ENCODE measurements around the gene TSNAX. TPM values are rescaled to one million over a fixed set of nuclear protein-coding genes. Genes with fewer than 3 reads are reported as not detected.
"Not testable (repeated sequence)": the region's sequence is repeated elsewhere in the genome, so short reads cannot be mapped to it uniquely, and the experiment has no call there.

The TSNAX gene
- total RNA-seq, 1 experiment from 2014 or later, result 36.3 TPM

DNA sequence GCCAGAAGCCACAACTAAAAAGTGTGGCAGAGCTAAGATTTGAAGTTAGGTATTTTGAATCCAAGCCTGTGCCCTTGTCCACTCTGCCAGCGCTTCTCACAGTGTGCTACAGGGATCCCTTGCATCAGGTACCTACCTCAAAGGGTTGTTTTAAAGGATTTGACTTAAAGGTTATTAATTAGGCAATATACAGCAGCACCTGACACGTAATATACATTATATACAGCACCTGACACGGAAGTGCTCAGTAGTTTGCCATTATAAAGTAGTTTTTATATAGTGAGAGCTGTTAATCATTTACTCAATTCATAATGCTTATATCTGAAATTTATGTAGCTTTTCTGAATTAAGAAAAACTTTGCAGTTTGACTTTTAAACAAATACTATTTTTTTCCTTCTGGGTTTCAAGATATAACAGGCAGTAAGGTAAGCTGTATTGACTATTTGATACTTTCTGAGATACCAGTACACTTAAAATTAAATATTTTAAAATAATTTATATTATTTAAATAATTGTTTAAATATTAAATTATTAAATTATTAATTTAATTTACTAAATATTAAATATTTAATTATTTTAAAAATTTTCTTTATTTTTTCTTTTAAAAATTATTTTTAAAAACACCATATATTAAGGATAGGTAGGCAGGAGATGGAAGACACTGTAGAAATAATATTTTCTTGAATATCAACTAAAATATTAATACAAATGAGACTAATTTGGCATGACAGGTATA, 33.3 kb downstream of the TSNAX start:
- no peak for DNase-seq (ENCODE audit: low read depth)

DNA sequence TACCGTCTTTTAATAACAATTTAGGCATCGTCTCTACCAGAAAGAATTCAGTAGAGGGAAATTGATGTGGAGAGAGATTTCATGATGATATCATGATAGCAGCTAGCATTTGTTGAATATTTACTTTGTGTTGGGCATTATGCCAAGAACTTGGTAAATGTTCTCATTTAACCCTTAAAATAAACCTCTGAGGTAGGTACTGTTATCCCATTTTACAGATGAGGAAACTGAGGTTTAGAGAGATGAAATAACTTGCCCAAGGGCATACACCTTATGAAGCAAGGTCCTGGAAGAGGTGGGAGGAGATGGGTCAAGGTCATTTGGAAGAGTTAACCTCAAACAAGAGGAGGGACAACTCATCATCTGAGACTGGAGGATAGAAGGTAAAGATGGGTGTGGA, 34.8 kb downstream of the TSNAX start:
- DNase-seq (ENCODE audit: low read depth), result no peak

DNA sequence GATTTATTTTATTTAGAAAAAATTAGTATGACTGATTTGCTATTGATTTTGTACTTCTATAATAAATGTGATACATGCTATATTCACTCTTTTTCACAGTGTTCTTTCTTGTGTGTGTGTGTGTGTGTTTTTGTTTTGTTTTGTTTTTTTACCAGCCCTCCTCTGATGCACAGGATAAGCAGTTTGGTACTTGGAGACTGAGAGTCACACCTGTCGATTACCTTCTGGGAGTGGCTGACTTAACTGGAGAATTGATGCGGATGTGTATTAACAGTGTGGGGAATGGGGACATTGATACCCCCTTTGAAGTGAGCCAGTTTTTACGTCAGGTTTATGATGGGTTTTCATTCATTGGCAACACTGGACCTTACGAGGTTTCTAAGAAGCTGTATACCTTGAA, 35.9 kb downstream of the TSNAX start:
- no peak for DNase-seq (ENCODE audit: low read depth)

DNA sequence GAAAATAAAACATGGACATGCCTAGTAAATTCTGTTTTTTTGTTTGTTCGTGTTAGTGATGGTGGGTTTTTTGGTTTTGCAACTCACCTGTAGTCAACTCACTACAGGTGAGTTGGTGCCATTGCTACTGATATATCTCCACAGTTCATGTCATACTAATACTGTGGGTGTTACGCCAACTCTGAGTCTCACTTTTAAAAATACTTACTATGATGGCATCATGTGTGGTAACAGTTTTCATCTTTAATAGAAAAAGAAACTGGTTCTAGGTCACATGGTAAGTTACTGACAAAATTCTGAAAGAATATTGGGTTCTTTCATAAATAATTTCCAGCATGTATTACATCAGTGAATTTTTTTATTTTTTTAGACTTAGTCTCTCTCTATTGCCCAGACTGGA, 38.0 kb downstream of the TSNAX start:
- DNase-seq (ENCODE audit: low read depth), result no peak

DNA sequence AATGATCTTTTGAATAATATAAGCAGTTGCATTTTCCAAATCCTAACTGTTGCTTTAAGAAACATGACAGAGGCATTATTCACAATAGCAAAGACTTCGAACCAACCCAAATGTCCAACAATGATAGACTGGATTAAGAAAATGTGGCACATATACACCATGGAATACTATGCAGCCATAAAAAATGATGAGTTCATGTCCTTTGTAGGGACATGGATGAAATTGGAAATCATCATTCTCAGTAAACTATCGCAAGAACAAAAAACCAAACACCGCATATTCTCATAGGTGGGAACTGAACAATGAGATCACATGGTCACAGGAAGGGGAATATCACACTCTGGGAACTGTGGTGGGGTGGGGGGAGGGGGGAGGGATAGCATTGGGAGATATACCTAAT, 41.8 kb downstream of the TSNAX start:
- not testable (repeated sequence) for DNase-seq (ENCODE audit: low read depth)

DNA sequence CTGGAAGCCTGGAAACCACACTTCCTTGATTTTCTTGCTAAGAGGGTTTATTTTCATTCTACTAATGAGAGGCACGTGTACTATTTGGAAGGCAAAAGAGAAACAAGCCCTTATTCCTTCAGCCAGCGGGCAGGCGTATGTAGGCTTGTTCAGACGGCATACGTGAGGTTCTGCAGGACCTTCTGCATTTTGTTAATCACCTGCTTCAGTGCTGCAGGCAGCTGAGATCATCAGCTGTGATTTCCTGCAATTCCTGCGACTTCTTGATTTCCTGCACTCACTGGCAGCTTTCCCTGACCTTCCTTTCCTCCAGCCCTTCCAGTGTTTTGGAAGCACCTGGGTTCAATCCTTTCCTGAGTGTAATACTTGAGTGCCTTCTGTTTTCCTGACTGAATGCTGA, 43.4 kb downstream of the TSNAX start:
- DNase-seq (ENCODE audit: low read depth), result no peak

DNA sequence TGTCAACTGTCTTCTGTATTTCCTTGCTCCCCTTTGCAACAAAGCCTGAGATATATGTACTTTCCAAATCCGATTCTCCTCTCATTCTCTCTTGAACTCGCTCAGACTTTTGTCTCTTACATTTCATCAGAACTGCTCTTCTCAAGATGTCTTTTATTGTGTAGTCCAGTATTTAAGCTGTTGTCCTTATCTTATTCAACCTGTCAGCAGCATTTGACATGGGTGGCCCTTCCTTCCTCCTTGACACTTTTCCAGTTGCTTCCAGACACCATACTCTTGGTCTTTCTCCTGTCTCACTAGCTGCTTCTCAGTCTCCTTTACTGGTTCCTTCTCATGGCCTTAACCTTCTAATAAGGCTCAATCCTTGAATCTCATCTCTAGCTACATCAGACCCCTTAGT, 47.0 kb downstream of the TSNAX start:
- no peak for DNase-seq (ENCODE audit: low read depth)

DNA sequence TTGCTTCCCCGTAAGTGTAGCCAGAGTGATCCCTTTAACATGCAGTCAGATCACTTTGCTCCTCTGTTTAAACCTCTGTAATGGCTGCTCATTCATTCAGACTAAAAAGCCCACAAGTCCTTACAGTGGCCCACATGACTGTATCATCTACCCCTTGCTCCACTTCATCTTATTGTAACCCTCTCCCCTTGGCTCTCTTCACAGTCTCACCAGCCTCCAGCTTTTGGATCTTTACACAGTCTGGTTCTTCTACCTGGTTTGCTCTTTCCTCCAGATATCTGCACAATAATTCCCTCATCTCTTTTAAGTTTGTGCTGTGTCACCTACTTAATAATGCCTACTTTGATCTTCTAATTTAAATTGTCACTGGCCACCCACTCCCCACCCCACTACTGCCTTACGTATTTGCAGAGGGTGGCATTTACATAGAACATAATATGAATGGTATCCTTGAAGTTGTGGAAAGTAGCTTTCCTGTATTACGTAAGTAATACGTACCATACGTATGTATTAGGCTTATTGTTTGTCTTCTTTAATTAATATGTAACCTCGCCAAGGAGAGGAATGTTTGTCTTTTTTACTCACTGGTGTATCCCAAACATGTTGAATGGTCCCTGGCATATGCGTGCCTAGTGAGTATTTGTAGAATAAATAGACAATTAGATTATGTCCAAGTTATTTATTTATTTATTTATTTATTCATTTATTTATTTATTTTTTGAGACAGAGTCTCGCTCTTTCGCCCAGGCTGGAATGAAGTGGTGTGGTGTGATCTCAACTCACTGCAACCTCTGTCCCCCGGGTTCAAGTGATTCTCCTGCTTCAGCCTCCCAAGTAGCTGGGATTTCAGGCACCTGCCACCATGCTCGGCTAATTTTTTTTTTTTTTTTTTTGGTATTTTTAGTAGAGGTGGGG, 48.6 kb downstream of the TSNAX start:
- no peak for DNase-seq (ENCODE audit: low read depth)

DNA sequence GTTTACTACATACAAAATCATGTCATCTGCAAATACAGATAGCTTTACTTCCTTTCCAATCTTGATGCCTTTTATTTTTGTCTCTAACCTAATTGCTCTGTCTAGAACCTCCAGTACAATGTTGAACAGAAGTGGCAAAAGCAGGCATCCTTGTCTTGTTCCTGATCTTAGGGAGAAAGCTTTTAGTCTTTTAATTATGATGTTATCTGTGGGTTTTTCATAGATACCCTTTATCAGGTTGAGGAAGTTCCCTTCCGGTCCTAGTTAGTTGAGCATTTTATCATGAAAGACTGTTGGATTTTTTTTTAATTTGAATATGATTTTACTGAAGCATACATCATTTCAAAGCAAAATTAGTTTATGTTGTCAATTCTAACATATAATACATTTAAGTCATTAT, 52.4 kb downstream of the TSNAX start:
- no peak for DNase-seq (ENCODE audit: low read depth)

DNA sequence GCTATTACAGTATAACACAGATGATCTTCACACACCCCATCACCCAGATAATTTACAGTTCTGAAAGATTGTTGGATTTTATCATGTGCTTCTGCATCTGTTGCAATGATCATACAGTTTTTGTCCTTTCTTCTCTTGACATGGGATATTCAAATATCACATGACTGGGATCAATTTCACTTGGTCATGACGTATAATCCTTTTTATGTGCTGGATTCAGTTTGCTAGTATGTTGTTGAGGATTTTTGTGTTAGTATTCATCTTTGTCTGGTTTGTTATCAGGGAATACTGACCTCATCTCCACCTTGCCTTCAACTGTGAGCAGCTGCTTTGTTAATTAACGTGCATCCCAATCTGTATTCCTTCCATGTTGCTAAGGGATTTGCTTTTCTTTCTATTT, 53.4 kb downstream of the TSNAX start:
- DNase-seq (ENCODE audit: low read depth), result no peak

DNA sequence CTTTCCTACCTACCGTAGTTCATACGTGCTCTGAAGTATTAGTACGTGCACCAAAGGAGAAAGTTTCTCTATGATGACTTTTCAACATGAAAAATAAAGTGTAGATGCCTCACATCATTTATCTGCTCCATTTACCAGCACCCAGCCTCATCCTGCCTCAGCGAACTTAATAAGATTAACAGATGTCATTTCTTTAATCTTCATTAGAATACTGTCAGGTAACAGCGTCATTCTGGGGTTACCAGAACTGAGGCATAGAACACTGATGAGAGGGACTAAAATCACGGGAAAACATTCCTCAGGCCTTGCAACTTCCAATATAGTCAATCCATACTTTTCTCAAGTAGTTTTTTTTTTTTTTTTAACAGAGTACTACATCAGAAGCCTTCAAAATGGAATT, 54.9 kb downstream of the TSNAX start:
- DNase-seq (ENCODE audit: low read depth), result no peak

DNA sequence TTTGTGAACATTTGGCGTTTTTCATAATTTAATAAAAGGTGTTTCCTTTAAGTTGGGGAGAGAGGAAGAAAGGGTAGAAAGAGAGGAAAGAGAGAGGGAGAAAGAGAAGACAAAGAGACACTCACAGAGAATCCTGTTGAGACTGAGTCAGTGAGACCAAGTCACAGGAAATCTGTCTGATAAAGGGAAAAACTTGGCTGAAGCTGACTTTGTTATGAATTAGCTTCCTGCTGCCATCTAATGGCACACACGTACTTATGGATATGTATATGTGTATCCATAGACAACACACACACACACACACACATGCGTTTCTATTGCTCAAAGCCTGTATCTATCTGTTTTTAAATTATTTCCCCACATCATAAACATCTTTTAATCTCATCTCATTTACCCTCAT, 55.6 kb downstream of the TSNAX start:
- DNase-seq (ENCODE audit: low read depth), result peak; percentile 59

DNA sequence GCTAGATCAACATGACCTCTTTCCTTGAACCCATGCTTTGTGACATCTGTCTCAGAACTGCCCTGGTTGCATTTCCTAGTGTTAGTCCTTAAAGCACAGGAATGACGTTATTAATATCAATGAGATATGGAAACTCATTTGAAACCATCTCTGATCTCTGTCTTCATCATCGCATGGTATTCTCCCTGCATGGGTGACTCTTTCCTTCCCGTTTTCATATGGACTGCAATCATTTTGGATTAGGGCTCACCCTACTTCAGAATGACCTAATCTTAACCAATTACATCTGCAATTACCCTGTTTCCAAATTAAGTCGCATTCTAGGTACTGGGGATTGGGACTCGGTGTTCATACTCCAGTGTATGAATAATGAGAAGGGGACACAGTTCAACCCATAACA, 56.5 kb downstream of the TSNAX start:
- DNase-seq (ENCODE audit: low read depth), result no peak

DNA sequence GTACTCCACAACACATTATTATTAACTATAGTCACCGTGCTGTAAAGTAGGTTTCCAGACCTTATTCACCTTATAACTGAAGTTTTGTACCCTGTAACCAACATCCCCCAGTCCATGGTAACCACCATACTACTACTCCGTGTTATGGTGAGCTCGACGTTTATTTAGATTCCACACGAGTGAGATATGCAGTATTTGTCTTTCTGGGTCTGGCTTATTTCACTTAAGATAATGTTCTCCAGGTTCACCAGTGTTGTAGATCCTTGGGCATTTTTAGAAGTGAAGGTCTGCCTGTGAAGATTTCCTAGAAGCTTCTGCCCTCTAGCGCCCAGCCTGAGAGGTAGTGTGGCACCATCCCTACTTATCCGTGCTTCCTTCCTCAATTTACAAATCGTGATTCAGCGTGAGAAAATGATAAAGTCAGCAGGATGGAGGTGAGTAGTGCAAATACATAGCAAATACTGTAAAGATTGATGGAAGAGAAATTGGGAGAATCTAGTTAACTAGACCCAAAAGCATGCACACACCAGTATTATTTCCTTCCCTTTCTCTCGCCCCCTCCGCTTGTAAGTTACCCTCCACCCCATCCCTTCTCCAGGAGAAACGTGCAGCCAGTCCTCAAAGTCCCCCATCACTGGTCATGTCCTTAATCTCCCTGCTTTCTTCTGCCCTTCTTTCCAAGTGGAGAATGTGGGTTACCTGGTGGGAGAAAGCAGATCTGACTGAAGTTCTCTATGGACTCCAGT, 62.2 kb downstream of the TSNAX start:
- DNase-seq (ENCODE audit: low read depth), result peak; percentile 69

DNA sequence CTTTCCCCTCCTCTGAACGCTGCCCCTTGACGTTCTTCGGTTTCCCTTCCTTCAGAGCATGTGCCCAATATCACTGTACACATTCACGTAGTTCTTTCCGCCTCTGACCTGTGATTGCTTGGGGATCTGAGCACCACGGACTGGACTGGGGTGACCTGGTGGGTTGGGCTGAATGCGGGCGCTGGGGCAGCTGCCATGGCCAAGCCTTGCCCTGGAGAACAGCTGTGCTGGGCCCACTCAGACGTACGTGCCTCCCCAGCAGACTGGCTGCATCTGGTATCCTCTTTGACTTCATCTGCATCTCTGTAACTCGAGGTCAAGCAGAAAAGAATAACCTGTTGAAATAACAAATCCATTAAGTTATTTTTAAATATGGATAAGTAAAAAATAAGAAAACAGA, 63.0 kb downstream of the TSNAX start:
- no peak for DNase-seq (ENCODE audit: low read depth)

DNA sequence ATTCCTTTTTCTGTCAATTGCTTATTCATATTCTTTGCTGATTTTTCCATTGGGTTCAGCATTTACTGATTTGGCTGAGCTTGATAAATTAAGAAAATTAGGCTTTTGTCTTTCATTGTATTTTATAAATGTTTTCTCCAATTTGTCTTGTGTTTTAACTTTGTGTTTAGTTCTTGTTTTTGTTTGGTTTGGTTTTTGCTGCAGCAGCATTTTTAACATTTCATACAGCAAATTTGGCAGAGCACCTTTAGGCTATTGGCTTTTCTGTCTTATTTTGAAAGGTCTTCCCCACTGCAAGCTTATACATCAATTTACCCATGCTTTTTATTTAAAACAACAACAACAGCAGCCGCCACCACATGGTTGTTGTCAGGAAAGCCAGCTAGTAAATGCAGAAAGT, 64.3 kb downstream of the TSNAX start:
- no peak for DNase-seq (ENCODE audit: low read depth)

DNA sequence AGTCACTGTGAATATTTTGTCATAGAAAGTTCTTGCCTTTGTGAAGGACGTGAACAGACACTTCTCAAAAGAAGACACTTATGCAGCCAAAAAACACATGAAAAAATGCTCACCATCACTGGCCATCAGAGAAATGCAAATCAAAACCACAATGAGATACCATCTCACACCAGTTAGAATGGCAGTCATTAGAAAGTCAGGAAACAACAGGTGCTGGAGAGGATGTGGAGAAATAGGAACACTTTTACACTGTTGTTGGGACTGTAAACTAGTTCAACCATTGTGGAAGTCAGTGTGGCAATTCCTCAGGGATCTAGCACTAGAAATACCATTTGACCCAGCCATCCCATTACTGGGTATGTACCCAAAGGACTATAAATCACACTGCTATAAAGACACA, 64.8 kb downstream of the TSNAX start:
- DNase-seq (ENCODE audit: low read depth), result not testable (repeated sequence)

DNA sequence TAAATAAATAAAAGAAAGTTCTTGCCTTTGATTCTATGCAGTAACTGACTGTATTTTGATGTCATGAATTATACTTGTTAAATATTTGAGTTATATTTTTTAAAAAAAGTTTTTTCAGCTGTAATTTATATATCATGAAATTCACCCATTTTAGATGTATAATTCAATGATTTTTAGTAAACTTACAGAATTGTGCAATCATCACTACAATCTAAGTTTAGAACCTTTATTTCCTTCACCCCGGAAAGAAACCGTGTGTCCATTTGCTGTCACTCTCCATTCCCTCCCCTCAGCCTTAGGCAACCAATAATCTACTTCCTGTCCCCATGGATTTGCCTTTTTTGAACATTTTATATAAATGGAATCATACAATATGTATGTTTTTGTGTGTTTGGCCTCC, 65.7 kb downstream of the TSNAX start:
- no peak for DNase-seq (ENCODE audit: low read depth)

DNA sequence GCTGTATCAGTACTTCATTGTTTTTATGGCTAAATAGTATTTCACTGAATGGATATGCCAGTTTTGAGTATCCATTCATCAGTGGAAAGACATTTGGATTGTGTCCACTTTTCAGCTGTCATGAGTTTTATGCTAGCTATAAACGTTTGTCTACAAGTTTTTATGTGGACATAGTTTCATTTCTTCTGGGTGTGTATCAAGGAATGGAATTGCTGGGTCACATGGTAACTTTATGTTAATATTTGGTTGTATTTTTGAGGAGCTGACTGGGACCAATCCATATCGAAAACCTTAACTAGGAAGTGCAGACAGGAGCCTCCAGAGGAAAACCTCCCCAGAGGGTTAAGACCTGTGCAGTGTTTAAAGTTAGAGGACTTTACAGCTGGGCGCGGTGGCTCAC, 66.3 kb downstream of the TSNAX start:
- no peak for DNase-seq (ENCODE audit: low read depth)

DNA sequence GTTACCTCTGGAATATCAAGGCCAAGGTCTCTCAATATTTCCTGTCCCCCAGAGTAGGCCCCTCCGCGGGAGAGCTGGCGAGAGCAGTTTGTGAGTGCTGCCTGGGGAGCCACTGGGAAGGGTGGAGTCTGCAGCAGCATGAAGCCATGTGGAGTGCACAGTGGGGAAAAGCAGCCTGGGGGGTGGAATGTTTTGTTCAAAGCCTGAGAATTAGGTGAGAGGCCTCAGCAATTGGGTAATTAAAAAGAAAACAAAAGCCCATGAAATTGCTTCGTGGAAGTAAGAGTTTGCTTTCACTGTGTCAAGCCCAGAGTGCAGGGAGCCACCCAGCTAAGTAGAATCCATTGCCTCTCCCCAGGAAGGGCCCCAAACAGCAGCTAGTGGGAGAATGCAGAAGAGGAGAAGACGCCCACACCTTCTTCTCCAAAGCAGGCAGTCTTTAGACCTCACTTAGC, 67.9 kb downstream of the TSNAX start:
- no peak for DNase-seq (ENCODE audit: low read depth)

DNA sequence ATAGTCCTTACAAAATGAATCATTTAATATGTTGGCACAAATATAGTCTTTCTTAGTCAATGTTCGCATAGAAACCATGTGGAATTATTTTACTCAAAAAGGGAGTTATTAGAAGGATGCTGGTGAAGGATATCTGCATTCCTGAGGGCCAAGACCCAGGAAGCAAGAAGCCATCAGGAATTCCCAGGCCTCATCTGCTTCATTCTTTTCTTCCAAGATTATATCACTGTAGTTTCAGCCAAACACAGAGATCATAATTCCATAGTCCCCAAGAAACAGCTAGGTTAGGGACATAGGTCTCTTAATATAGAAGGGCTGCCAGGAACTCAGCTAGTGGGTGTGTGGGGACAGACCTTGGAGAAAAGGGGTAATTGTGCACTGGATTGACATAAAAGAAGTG, 69.5 kb downstream of the TSNAX start:
- no peak for DNase-seq (ENCODE audit: low read depth)

DNA sequence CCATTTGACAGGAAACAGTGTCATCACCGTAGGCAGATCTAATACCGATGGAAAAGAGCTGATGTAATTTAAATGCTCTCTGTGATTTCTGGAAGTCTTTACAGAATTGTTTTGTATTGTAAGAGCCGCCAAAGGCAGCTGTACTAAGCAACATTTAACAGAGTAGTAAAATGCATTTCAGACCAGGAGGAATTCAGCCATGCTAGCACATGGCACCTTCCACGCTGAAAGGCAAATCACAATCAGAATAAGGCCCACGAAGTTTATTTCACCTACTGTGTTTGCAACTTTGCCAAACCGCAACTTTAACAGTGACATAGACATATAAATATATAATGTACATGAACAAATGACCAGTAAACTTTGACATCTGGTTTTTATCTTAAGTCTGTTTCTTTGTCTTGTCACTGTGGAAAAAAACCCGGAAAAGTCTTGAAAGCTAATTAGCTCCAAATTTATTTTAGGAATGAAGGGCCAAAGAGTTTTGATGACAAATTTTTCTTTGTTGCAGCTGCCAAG, 72.0 kb downstream of the TSNAX start:
- DNase-seq (ENCODE audit: low read depth), result peak; percentile 32
